GM12864 (cell line): ENCODE measurements around the gene ENTREP3.
"Not testable (repeated sequence)": the region's sequence is repeated elsewhere in the genome, so short reads cannot be mapped to it uniquely, and the experiment has no call there.

ENCODE experiments used
- DNase-seq: peaks from one replicate; pipeline ENCODE4 v3.0.0-alpha.2; 2011; ENCODE audit warnings: low read depth
- H3K4me3 ChIP-seq: 2 replicates; pipeline ENCODE4 v1.5.1; 2011; ENCODE audit warnings: mild to moderate bottlenecking, low read depth, low read length, control low read depth
- CTCF ChIP-seq: IDR thresholded peaks from 2 replicates; pipeline ENCODE4 v1.5.1; 2011; ENCODE audit warnings: low read depth, mild to moderate bottlenecking, moderate library complexity, low read length, control low read depth, inconsistent platforms; ENCODE audit errors: missing control alignments

The ENTREP3 gene

GRCh38 chr1:155250633-155251449 lies 4.4 kb downstream of the ENTREP3 start:
- DNase-seq, result peak; percentile 70
- peak overlapping the region; percentile 78 for H3K4me3 ChIP-seq
- peak; percentile 100 for TF ChIP-seq CTCF

GRCh38 chr1:155250246-155250632 lies 5.0 kb downstream of the ENTREP3 start:
- DNase-seq, result no peak
- H3K4me3 ChIP-seq, result peak overlapping the region; percentile 78
- no peak for TF ChIP-seq CTCF

GRCh38 chr1:155247667-155248553 lies 7.4 kb downstream of the ENTREP3 start:
- H3K4me3 ChIP-seq, result no peak overlapping the region
- no peak for TF ChIP-seq CTCF
- DNase-seq, result no peak

GRCh38 chr1:155246796-155247195 lies 8.5 kb downstream of the ENTREP3 start:
- DNase-seq, H3K4me3 ChIP-seq: not testable (repeated sequence)

GRCh38 chr1:155245163-155245524 lies 10.1 kb downstream of the ENTREP3 start:
- DNase-seq, result no peak
- peak overlapping the region; percentile 69 for H3K4me3 ChIP-seq
- TF ChIP-seq CTCF, result no peak

- TF ChIP-seq CTCF, result no peak
- H3K4me3 ChIP-seq, result peak overlapping the region; percentile 69
- peak; percentile 99 for DNase-seq
Observed at GRCh38 chr1:155244368-155245162, 10.7 kb downstream of the ENTREP3 start.

GRCh38 chr1:155242805-155243358 lies 12.4 kb downstream of the ENTREP3 start:
- peak overlapping the region; percentile 69 for H3K4me3 ChIP-seq
- DNase-seq, result no peak
- no peak for TF ChIP-seq CTCF
